Limb (tissue), 2 donors: ENCODE measurements around the gene TFEB.
A peak's percentile ranks its signal among the peaks of the same experiment; 100 is the strongest.
"Not testable (repeated sequence)": the region's sequence is repeated elsewhere in the genome, so short reads cannot be mapped to it uniquely, and the experiment has no call there.

ENCODE experiments used
- DNase-seq, 2 donors: peaks; one replicate each; pipeline ENCODE4 v3.0.0-alpha.2; 2016; ENCODE audit errors: extremely low spot score in 2 of 2

The TFEB gene

GRCh38 chr6:41766043-41766664, 30.7 kb upstream of the TFEB start:
- DNase-seq = not testable (repeated sequence)

DNA sequence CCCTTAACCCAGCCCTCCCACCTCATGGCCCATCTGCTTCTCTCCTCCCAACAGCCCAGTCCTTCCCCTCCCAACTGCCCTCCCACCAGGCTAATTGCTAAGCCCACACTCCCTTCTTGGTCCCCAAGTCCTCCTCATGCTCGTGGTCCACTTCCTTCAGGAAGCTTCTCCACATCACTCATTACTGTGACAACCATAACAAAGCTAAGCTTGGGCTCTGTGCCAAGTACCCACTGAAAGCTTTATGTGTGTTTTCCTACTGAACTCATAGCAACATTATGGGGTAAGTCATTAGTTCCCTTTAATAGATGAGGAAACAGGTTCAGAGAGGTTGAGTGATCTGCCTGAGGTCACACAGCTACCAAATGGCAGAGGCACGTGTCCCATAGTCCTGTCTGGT, 28.1 kb upstream of the TFEB start:
- DNase-seq = no peak

DNA sequence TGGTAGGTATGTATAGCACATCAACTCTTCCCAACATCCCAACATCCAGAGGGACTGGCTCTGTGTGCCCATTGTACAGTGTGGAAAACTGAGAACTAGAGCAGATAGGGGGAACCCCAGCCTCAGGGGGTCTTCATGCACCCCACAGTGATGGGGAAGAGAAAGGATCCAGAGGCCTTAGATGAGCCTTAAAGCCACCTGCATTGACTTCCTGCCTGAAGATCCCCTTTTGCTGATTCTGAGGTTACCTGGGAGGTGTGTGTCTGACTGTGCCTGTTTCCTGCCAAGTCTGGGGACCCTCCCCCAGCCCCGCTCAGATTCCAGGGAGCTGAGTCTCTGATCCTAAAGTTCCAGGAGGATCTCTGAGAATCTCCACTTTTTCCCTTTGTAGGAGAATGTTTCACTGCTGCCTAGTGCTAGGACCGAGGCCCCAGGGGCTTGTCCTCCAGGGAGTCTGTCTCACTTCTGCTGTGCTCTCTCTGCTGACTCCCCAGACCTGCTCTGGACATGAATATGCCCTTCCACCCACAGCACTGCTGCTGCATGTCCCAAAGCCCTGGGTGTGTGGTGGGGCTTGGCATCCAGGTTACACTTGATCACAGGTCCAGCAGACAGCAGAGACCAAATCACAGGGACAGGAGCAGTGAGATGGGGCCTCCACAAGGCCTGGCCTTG, 24.6 kb upstream of the TFEB start:
- DNase-seq = no peak

GRCh38 chr6:41759106-41759904, 23.9 kb upstream of the TFEB start:
- DNase-seq = no peak

- DNase-seq = no peak
Observed at GRCh38 chr6:41758641-41759035, 23.2 kb upstream of the TFEB start.

GRCh38 chr6:41757931-41758640, 22.7 kb upstream of the TFEB start:
- DNase-seq = no peak

DNA sequence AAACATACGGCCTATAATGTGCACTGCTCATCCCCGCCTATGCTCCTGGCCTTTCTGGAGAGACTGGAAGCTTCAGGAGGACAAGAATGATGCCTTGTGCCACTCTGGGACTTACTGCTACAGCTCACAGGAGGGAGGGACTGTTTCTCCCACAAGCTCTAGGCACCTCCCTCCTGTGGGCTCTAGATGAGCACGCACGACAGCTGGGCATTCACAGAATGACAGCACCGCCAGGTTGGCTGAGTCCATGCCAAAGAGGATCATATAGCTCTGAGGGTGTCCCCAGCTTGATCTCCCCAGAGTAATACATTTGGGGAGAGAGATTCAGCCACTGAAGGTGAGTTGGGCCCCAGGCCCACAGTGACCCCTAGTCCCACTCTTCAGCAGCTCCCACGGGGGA, 21.9 kb upstream of the TFEB start:
- DNase-seq = no peak

DNA sequence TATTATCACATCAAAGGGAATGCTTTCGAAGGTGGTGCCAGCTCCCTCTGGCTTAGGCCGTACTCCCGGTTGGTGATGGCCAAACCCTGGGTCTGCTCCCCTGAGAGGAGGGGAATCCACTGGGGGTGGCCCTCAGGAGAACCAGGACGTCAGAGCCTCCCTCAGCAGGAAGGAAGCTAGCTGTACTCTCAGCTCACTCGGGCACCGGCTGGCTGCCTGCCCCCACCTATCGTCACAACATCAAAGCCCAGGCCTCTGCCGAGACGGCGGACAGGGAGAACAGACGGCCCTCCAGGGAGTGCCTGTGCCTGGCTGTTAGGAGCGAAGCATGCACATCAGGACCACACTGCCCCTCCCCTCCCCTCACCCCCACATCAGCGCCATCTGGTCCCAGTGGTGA, 20.9 kb upstream of the TFEB start:
- no peak for DNase-seq

DNA sequence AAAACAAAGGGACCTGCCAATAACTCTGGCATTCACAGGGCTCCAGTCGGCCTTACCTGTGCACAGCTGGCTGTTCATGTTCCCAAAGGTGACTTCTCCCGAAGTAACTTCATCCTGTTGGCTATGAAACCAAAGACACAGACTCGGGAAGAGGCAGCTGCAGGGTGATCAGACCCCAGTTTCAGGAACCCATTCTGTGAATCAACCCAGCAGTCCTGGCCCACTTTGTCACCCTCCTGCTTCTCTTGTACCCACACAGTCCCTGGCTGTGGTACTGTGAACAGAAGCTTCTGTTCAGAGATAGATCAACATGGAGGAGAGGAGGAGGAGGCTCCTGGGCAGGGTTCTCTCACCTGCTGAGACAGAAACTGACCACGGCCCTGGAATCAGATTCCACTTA, 20.5 kb upstream of the TFEB start:
- DNase-seq = no peak

DNA sequence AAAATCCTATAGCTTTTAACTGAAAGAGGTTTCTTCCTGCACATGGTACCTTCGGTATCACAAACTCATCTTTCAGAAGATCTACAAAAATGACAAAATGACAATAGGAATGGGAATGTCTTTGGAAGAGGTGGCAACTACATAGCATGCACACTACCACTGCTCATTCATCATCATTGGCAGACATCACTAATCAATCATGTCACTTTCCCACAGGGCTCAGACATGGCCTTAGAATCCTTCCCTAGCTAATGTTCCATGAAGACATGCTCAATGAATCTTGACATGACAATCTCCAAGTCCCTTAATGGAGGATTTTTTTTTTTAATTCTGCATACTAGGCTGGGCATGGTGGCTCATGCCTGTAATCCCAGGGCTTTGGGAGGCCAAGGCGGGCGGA, 15.0 kb upstream of the TFEB start:
- DNase-seq = no peak

- DNase-seq = no peak
Observed at GRCh38 chr6:41748542-41748941, 13.1 kb upstream of the TFEB start.

DNA sequence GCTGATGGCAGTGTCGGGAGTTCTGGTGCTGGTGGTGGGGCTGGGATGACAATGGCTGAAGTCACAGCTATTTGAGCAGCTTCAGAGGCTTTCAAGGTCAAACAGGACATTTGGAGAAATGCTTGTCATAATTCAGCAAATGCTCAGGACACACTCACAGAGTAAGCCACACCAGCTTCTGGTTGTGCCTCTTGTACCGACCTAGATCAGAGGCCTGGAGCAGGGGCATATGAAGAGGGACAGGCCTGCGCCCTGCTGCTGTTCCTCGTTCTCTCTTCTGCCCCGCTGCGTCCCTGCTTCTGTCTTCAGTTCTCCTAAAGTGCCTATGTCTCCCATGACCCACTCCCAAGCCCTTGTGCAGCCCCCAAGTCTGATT, 12.7 kb upstream of the TFEB start:
- no peak for DNase-seq

GRCh38 chr6:41747256-41748101, 12.1 kb upstream of the TFEB start, which contains the start of gene PGC:
Gene PGC, minus strand, starts transcription at chr6:41747397. Its CDS starts 63 bp downstream, at chr6:41747334.
- peak in 1 of 2 donors; percentile 18 for DNase-seq

- no peak for DNase-seq
Observed at GRCh38 chr6:41746107-41746506, 10.7 kb upstream of the TFEB start.

DNA sequence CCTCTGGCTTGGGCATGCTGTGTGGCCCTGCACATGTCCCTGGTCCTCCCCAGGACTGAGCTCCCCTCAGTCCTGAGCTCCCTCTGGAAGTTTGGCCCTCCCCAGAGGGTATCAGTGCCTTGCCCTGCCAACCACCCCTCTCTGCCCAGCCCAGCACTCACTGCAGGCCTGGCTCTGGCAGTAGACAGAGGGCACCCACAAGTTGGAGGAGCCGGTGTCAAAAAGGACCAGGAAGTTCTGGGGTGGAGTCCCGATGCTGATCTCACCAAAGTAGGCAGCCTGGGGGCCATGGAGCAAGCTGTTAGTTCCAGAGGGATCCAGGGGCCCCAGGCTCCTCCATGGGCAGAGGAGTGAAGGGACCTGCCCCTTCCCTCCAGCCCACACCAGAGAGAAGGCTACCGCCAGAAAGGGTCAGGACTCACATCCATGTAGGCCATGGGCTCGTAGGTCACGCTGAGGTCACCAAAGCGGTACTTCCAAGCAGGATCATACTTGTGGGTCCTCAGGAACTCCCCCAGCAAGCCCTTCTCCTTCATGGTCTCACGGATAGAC, 8.9 kb upstream of the TFEB start:
- no peak for DNase-seq

DNA sequence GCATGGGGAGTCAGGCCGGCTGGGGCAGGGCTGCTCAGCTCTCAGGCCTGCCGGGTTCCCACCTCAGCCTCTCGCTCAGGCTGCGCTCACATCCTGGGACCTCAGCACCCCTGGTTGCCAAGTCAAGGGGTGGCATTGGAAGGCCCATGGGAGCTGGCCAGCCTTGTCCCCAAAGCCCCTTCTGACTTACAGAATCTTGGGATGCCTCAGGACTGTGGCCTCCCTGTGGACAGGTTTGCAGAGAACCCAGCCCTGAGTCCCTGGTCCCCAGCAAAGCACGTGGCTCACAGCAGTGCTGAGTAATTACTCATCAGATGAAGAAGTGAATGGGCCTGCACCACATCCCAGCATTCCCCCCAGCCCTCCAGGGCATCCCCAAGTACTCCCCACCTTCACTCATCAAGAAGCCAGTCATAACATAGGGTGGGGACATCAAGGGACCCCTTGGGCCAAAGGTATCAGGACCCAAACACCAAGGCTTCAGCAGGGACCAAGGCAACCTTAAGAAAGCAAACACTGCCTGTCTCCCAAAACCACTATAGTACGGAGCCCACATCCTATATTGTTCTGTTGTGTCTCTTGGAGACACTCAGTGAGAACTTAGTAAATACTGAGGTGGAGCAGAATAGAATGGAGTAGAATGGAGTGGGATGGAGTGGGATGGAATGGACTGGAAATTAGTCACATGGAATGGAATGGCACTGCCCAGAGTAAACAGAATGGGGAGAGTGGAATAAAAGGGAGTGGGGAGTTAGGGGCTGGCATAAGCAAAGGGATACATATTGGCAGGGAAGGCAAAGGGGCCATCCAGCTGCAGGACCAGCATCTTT, 8.2 kb upstream of the TFEB start:
- no peak for DNase-seq

DNA sequence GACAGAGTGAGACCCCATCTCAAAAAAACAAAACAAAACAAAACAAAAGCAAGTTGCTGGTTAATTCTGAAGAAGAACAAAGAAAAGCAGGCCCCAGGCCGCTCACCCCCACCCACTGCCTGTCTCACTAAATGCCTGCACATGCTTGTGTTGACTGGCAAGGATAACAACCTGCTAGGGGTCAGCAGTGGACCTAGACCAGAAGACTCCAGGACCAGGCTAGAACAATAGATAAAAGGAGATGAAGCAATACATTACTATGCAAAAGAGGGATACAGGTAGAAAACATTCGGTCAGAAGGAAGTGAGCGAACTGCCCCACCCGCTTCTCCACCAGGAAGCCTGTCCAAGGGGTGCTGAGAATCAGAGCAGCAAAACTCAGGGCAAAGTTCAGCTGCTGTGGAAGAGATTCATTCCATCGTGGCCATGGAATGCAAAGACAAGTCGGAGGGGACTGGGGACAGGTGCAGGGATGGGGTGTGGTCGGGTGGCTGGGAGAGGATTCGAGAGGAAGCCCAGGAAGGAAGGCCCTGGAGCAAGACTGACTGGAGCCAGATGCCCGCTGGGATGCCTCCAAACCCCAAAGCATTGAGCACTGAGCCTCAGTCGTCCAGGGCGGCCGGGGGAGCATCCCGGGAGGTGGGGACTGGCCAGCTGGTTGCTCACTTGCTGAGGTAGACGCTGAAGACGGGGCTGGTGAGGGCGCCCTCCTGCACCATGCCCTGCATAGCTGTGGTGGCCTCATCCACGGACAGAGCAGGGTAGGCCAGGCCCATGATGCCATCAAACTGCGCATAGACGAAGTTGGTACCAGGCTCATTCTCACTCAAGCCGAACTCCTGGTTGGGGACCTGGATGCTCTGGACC, 6.5 kb upstream of the TFEB start:
- no peak for DNase-seq

GRCh38 chr6:41740366-41741162, 5.2 kb upstream of the TFEB start:
- no peak for DNase-seq
